ENCODE results near the gene ITGB3.

DNA sequence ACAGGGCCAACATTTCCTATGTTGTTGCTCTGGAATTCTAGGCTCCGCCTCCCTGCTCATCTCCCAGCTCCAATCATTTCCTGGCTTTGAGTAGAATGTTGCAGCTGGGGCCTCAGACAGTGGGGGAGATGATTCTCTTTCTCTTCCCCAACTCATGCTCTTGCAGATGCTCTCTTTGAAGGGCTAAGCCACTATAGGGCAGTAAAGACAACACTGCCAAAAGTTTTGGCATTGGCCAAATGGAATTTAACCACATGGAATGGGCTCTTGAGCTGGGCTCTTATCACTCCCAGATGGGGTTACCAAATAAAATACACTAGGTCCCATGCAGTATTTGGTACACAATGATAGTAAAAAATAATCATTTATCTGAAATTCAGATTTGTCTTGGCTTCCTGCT lies 50.6 kb downstream of the ITGB3 start:
- TF ChIP-seq POLR2AphosphoS5 (IDR thresholded peaks at IDR 0.05; ENCODE audit: low read depth, low read length) (no peak), TAF1 (IDR thresholded peaks at IDR 0.05; ENCODE audit: borderline replicate concordance, insufficient read depth, low read length) (no peak), SIN3A (IDR thresholded peaks at IDR 0.05; ENCODE audit: borderline replicate concordance, insufficient read depth, low read length) (no peak), FOXP2 (optimal IDR thresholded peaks at IDR 0.05; ENCODE audit: borderline replicate concordance, extremely low read depth, extremely low read length, insufficient read depth) (no peak)
- TF ChIP-seq, protein P1, sequence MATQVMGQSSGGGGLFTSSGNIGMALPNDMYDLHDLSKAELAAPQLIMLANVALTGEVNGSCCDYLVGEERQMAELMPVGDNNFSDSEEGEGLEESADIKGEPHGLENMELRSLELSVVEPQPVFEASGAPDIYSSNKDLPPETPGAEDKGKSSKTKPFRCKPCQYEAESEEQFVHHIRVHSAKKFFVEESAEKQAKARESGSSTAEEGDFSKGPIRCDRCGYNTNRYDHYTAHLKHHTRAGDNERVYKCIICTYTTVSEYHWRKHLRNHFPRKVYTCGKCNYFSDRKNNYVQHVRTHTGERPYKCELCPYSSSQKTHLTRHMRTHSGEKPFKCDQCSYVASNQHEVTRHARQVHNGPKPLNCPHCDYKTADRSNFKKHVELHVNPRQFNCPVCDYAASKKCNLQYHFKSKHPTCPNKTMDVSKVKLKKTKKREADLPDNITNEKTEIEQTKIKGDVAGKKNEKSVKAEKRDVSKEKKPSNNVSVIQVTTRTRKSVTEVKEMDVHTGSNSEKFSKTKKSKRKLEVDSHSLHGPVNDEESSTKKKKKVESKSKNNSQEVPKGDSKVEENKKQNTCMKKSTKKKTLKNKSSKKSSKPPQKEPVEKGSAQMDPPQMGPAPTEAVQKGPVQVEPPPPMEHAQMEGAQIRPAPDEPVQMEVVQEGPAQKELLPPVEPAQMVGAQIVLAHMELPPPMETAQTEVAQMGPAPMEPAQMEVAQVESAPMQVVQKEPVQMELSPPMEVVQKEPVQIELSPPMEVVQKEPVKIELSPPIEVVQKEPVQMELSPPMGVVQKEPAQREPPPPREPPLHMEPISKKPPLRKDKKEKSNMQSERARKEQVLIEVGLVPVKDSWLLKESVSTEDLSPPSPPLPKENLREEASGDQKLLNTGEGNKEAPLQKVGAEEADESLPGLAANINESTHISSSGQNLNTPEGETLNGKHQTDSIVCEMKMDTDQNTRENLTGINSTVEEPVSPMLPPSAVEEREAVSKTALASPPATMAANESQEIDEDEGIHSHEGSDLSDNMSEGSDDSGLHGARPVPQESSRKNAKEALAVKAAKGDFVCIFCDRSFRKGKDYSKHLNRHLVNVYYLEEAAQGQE (IDR thresholded peaks at IDR 0.05; ENCODE audit: insufficient read depth in 1 of 2, low read depth in 2 of 2, low read length in 2 of 2): no peak
